ENCODE data around the gene ABCC12.

The ABCC12 gene

GRCh38 chr16:48161906-48162305 is 6.1 kb upstream of the ABCC12 start:
- TF ChIP-seq CTCF (IDR thresholded peaks at IDR 0.05; ENCODE audit: low read length) (no peak), EZH2 (IDR thresholded peaks at IDR 0.05; ENCODE audit: borderline replicate concordance, low read length) (no peak)
- Histone ChIP-seq H3K27ac (ENCODE audit: low read depth, low read length, poor library complexity, severe bottlenecking) (no peak overlapping the region), H3F3A (ENCODE audit: insufficient read depth, low read length) (no peaks in the 10 kb centered on the region), H3K9me2 (ENCODE audit: low read depth, low read length) (no peaks in the 10 kb centered on the region), H3K9ac (ENCODE audit: low read length) (no peak overlapping the region), H3K79me2 (ENCODE audit: insufficient read depth, low read length) (no peaks in the 10 kb centered on the region), H3K4me3 (ENCODE audit: low read depth, low read length, poor library complexity, severe bottlenecking) (no peak overlapping the region), H4K20me1 (ENCODE audit: insufficient read depth, low read length) (no peaks in the 10 kb centered on the region), H3K9me3 (ENCODE audit: low read length) (no peaks in the 10 kb centered on the region), H3K4me1 (ENCODE audit: insufficient read depth, low read length, severe bottlenecking) (no peaks in the 10 kb centered on the region), H3K4me2 (ENCODE audit: low read length) (no peak overlapping the region), H3K36me3 (ENCODE audit: insufficient read depth, low read length) (no peaks in the 10 kb centered on the region), H3K27me3 (ENCODE audit: insufficient read depth, low read length) (no peaks in the 10 kb centered on the region), H2AFZ (ENCODE audit: low read length) (no peak overlapping the region)

- Histone ChIP-seq H3K36me3 (ENCODE audit: insufficient read depth, low read length) (no peaks in the 10 kb centered on the region), H3K9me3 (ENCODE audit: low read length) (no peaks in the 10 kb centered on the region), H2AFZ (ENCODE audit: low read length) (no peak overlapping the region), H3K9me2 (ENCODE audit: low read depth, low read length) (no peaks in the 10 kb centered on the region), H3K27ac (ENCODE audit: low read depth, low read length, poor library complexity, severe bottlenecking) (no peak overlapping the region), H3K4me3 (ENCODE audit: low read depth, low read length, poor library complexity, severe bottlenecking) (no peak overlapping the region), H4K20me1 (ENCODE audit: insufficient read depth, low read length) (no peaks in the 10 kb centered on the region), H3F3A (ENCODE audit: insufficient read depth, low read length) (no peaks in the 10 kb centered on the region), H3K27me3 (ENCODE audit: insufficient read depth, low read length) (no peaks in the 10 kb centered on the region), H3K4me1 (ENCODE audit: insufficient read depth, low read length, severe bottlenecking) (no peaks in the 10 kb centered on the region), H3K9ac (ENCODE audit: low read length) (no peak overlapping the region), H3K4me2 (ENCODE audit: low read length) (no peak overlapping the region), H3K79me2 (ENCODE audit: insufficient read depth, low read length) (no peaks in the 10 kb centered on the region)
- TF ChIP-seq EZH2 (IDR thresholded peaks at IDR 0.05; ENCODE audit: borderline replicate concordance, low read length) (no peak), CTCF (IDR thresholded peaks at IDR 0.05; ENCODE audit: low read length) (no peak)
Measured at GRCh38 chr16:48160575-48160974, 4.8 kb upstream of the ABCC12 start.

GRCh38 chr16:48158296-48158695 is 2.5 kb upstream of the ABCC12 start:
- H3K79me2 ChIP-seq (ENCODE audit: insufficient read depth, low read length) = no peaks in the 10 kb centered on the region
- no peaks in the 10 kb centered on the region for H4K20me1 ChIP-seq (ENCODE audit: insufficient read depth, low read length)
- no peak overlapping the region for H3K4me2 ChIP-seq (ENCODE audit: low read length)
- H3K27me3 ChIP-seq (ENCODE audit: insufficient read depth, low read length) = no peaks in the 10 kb centered on the region
- H3K9me2 ChIP-seq (ENCODE audit: low read depth, low read length) = no peaks in the 10 kb centered on the region
- H3K4me1 ChIP-seq (ENCODE audit: insufficient read depth, low read length, severe bottlenecking) = no peaks in the 10 kb centered on the region
- no peak for TF ChIP-seq CTCF (IDR thresholded peaks at IDR 0.05; ENCODE audit: low read length)
- no peak overlapping the region for H3K4me3 ChIP-seq (ENCODE audit: low read depth, low read length, poor library complexity, severe bottlenecking)
- H2AFZ ChIP-seq (ENCODE audit: low read length) = no peak overlapping the region
- no peaks in the 10 kb centered on the region for H3K36me3 ChIP-seq (ENCODE audit: insufficient read depth, low read length)
- no peaks in the 10 kb centered on the region for H3K9me3 ChIP-seq (ENCODE audit: low read length)
- no peaks in the 10 kb centered on the region for H3F3A ChIP-seq (ENCODE audit: insufficient read depth, low read length)
- H3K27ac ChIP-seq (ENCODE audit: low read depth, low read length, poor library complexity, severe bottlenecking) = no peak overlapping the region
- no peak overlapping the region for H3K9ac ChIP-seq (ENCODE audit: low read length)
